ENCODE measurements around the gene HIP1. TPM values are rescaled to one million over a fixed set of nuclear protein-coding genes. Genes with fewer than 3 reads are reported as not detected.
A peak's percentile ranks its signal among the peaks of the same experiment; 100 is the strongest.
"Not testable (repeated sequence)": the region's sequence is repeated elsewhere in the genome, so short reads cannot be mapped to it uniquely, and the experiment has no call there.

Gene HIP1
- total RNA-seq, 2 donors from 2014 or later, result 2.6 to 6.9 TPM

DNA sequence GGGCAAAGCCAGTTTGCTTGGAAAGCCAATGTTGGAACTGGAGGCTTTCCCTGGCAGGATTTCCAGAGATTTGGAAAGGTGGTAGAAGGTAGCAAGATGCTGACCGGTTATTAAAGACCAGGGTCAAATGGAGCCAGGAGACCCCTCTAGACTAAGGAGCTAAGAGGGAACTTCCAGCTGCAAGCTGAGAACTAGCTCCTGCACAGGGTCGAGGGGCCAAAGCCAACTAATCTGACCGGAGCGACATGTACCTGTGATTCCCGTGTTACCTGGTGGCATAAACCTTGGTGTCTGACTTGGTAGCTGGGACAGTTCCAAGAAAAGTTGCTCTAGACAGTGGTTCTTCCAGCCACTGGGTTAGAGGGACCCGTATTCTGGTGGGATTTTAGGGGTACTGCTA, 204.8 kb downstream of the HIP1 start:
- Mint-ChIP-seq H3K36me3 (ENCODE audit: low read depth) (no peaks in the 10 kb centered on the region), H3K27me3 (no peaks in the 10 kb centered on the region), H3K27ac (no peak overlapping the region), H3K4me1 (no peaks in the 10 kb centered on the region), H3K4me3 (no peak overlapping the region)
- no peaks in the 10 kb centered on the region for H3K9me3 ChIP-seq (ENCODE audit: control insufficient read depth, low read length, poor library complexity, severe bottlenecking)
- DNase-seq, result no peak
- ATAC-seq, result no peak

DNA sequence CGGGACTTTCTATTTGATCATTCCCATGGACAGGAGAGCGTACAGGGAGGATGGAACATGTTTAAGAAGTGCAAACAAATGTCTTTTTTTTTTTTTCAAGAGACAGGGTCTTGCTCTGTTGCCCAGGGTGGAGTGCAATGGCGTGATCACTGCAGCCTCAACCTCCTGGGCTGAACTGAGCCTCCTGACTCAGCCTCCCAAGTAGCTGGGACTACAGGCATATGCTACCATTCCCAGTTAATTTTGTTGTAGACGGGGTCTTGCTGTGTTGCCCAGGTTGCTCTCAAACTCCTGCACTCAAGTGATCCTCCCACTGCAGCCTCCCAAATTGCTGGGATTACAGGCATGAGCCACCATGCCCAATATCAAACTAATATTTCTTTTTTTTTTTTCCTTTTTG, 206.1 kb downstream of the HIP1 start:
- Mint-ChIP-seq H3K36me3 (ENCODE audit: low read depth) (no peaks in the 10 kb centered on the region), H3K27ac (no peak overlapping the region), H3K4me1 (peaks cover 3% of the 10 kb centered on the region), H3K4me3 (no peak overlapping the region), H3K27me3 (no peaks in the 10 kb centered on the region)
- H3K9me3 ChIP-seq (ENCODE audit: control insufficient read depth, low read length, poor library complexity, severe bottlenecking), result no peaks in the 10 kb centered on the region
- ATAC-seq (no peak), DNase-seq (no peak)

DNA sequence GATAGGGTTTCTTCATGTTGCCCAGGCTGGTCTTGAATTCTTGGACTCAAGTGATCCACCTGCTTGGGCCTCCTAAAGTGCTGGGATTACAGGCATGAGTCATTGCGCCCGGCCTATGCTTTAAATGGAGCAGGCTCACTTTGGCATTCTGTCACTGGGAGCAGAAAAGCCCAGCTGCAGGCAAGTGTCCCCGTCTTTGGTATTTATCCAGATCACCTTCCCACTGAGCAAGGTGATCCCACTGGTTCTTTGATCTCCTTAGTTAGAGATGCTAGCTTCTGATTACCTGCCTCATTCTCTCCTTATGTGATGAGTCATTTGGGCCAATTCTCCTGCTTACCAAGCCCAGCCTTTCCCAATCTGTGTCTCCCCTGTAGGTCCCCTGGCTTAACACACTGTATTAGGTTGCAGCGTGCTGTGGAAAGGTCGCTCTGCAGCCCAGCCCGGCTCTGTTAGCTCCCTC, 207.4 kb downstream of the HIP1 start:
- H3K4me1 Mint-ChIP-seq, result peaks cover 12% of the 10 kb centered on the region
- no peaks in the 10 kb centered on the region for H3K36me3 Mint-ChIP-seq (ENCODE audit: low read depth)
- no peaks in the 10 kb centered on the region for H3K27me3 Mint-ChIP-seq
- DNase-seq (no peak), ATAC-seq (no peak)
- H3K4me3 Mint-ChIP-seq, result no peak overlapping the region
- H3K27ac Mint-ChIP-seq, result peak overlapping the region; percentile 51
- no peaks in the 10 kb centered on the region for H3K9me3 ChIP-seq (ENCODE audit: control insufficient read depth, low read length, poor library complexity, severe bottlenecking)

DNA sequence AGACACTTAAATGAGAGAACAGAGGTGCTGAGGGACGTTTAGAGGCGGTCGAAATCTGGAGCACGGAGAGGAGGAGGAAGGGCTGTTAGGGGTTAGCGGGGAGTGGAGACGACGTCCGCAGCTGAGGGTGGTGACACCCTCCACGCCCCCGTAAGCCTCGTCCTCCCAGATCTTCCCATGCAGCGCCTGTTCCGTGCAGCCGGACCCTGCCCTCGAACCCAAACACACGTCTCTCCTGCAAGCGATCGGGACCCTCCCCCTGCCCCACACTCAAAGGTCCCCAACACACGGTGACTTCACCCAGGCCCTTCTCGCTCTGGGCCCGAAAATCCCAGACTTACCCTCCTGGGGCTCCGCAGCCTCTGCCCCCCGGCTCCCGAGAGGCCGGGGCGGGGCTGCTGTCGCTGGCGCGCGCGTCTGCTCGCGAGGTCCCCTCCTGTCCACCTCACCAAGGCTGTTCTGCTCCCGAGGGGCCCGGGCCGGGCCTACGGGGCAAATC, 211.5 kb downstream of the HIP1 start:
- H3K27me3 Mint-ChIP-seq; DNase-seq; H3K9me3 ChIP-seq (ENCODE audit: control insufficient read depth, low read length, poor library complexity, severe bottlenecking); ATAC-seq; H3K36me3 Mint-ChIP-seq (ENCODE audit: low read depth): not testable (repeated sequence)
- H3K27ac Mint-ChIP-seq, result peak overlapping the region; percentile 91
- peak overlapping the region; percentile 94 for H3K4me3 Mint-ChIP-seq
- peaks cover 25% of the 10 kb centered on the region for H3K4me1 Mint-ChIP-seq

DNA sequence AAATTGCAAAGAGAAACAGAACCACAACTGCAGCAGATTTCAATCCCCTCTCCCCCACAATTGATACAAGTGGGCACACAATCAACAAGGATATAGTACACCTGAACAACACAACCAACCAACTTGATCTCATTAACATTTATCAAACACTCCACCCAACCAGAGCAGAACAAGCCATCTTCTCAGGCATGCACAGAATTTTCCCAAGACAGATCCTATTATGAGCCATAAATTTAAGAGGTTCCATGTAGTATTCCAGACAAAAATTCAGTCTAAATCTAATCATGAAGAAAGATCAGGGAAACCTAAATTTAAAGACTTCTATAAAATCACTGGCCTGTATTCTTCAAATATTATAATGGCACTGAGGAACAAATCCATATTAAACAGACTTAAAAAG, 217.0 kb downstream of the HIP1 start:
- H3K4me1 Mint-ChIP-seq, result peaks cover 27% of the 10 kb centered on the region
- not testable (repeated sequence) for H3K27ac Mint-ChIP-seq; H3K27me3 Mint-ChIP-seq; H3K36me3 Mint-ChIP-seq (ENCODE audit: low read depth); H3K4me3 Mint-ChIP-seq; H3K9me3 ChIP-seq (ENCODE audit: control insufficient read depth, low read length, poor library complexity, severe bottlenecking); DNase-seq; ATAC-seq

DNA sequence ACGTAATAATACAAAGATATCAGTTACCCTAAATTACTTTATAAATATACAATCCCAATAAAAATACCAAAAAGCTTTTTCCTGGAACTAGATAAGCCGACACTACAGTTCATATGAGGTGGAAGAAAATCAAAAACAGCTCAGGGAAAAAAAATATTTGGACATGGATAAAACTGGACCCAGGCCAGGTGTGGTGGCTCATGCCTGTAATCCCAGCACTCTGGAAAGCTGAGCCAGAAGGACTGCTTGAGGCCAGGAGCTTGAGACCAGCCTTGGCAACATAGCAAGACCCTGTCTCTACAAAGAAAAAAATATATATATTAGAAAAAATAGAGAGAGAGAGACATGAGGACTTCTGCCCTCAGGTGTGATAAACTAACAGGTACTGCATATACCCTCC, 219.9 kb downstream of the HIP1 start:
- not testable (repeated sequence) for H3K4me3 Mint-ChIP-seq; H3K27me3 Mint-ChIP-seq; H3K9me3 ChIP-seq (ENCODE audit: control insufficient read depth, low read length, poor library complexity, severe bottlenecking); DNase-seq; H3K27ac Mint-ChIP-seq; ATAC-seq; H3K36me3 Mint-ChIP-seq (ENCODE audit: low read depth)
- peaks cover 15% of the 10 kb centered on the region for H3K4me1 Mint-ChIP-seq

DNA sequence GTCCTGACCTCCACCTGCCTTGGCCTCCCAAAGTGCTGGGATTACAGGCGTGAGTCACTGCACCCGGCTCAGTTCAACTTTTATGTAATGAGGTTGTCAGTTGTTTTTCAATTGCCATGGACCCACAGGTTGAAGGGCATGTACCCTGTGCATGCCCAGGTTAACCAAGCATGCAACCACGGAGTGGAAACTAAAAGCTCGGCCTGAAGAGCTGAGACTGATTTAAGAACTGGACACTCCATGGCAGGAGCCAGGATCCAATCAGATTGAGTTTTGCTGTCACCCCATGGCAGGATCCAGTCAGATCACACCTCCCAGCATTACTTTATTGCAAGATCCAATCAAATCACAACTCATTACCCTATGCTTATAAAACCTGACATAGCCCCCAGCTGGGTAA, 229.7 kb downstream of the HIP1 start:
- not testable (repeated sequence) for H3K27ac Mint-ChIP-seq; DNase-seq; ATAC-seq; H3K27me3 Mint-ChIP-seq; H3K9me3 ChIP-seq (ENCODE audit: control insufficient read depth, low read length, poor library complexity, severe bottlenecking); H3K36me3 Mint-ChIP-seq (ENCODE audit: low read depth); H3K4me1 Mint-ChIP-seq; H3K4me3 Mint-ChIP-seq

DNA sequence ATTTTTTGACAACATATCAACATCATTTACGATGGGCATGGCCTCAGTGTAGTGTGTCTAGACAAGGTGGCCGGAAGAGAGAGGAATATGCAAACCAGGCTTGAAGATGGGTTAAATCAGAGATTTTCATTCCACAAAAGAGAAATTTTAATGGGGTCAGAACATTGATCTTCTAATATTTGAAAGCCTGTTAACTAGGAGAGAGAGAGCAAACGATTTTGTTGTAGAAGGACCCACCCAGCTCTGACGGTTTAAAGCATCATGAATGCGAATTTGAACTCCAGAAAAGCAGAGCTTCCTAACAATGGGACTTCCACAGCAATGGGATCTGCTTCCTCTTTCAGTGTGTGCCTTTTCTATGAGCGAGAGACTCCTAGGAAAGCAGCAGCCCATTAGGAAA, 246.7 kb downstream of the HIP1 start, which contains the start of gene SPDYE5:
SPDYE5 (plus strand) TSS at position 301 of the 400 bp plus-strand sequence. CDS start 1,728 bp downstream, outside the sequence.
- not testable (repeated sequence) for ATAC-seq; H3K9me3 ChIP-seq (ENCODE audit: control insufficient read depth, low read length, poor library complexity, severe bottlenecking); DNase-seq; H3K4me3 Mint-ChIP-seq; H3K4me1 Mint-ChIP-seq; H3K27ac Mint-ChIP-seq; H3K36me3 Mint-ChIP-seq (ENCODE audit: low read depth); H3K27me3 Mint-ChIP-seq

DNA sequence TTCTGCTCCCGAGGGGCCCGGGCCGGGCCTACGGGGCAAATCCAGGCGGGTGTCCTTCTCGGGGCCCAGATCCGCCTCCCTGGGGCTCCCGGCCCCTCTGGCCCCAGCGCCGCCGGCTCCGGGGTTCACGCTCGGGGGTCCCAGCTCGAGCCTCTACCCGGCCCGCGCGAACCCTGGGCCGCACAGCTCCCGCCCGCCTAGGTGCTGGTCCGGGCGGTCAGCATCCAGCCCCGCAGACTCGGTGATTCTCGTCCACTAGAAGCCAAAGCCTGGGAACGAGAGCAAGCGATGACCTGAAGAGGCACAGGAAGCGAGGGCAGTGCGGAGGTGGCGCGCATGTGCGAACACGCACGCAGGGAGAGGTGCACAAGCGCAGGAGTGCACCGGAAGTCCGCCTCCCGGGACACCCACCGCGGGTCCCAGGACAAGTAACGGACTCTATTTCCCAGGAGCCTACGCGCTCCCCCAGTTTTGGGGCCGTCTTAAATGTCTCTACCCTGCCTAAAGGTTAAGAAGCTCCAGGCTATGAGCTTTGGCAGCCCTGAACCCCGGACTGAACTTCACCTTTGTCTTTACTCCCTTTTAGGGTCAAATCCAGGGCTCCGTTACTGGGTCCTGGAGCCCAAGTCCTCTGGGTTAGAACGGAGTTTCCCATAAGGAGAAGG, 252.6 kb downstream of the HIP1 start, which contains the start of gene POM121C:
POM121C (minus strand) TSS at position 321 of the 665 bp plus-strand sequence. CDS start 44,803 bp downstream, outside the sequence.
- peak; percentile 58 to 73 (median 61) for DNase-seq

DNA sequence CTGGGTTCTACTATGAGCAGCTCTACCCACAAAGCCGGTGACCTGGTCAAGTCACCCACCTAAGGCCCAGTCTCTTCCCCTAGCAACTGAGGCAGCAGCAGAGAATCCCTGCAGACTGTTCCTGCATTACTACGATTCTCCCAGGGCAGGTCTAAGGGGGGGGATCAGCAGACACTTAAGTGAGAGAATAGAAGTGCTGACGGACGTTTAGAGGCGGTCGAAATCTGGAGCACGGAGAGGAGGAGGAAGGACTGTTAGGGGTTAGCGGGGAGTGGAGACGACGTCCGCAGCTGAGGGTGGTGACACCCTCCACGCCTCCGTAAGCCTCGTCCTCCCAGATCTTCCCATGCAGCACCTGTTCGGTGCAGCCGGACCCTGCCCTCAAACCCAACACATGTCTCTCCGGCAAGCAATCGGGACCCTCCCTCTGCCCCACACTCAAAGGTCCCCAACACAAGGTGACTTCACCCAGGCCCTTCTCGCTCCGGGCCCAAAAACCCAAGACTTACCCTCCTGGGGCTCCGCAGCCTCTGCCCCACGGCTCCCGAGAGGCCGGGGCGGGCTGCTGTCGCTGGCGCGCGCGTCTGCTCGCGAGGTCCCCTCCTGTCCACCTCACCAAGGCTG, 253.3 kb downstream of the HIP1 start:
- not testable (repeated sequence) for H3K4me1 Mint-ChIP-seq; ATAC-seq; H3K9me3 ChIP-seq (ENCODE audit: control insufficient read depth, low read length, poor library complexity, severe bottlenecking); H3K27me3 Mint-ChIP-seq; H3K36me3 Mint-ChIP-seq (ENCODE audit: low read depth); DNase-seq
- H3K27ac Mint-ChIP-seq, result peak overlapping the region; percentile 87
- H3K4me3 Mint-ChIP-seq, result peak overlapping the region; percentile 91

More for the DNA sequence above, 252.6 kb downstream of the HIP1 start, which contains the start of gene POM121C:
- not testable (repeated sequence) for H3K9me3 ChIP-seq (ENCODE audit: control insufficient read depth, low read length, poor library complexity, severe bottlenecking); H3K4me1 Mint-ChIP-seq; H3K36me3 Mint-ChIP-seq (ENCODE audit: low read depth); H3K27me3 Mint-ChIP-seq
- Mint-ChIP-seq H3K4me3 (peak within 1 kb of the TSS; percentile 91), H3K27ac (peak within 1 kb of the TSS; percentile 87)
- ATAC-seq, result peak; percentile 99

Other genes with a start within 250 kb of the HIP1 start
- not detected for gene SPDYE5, start 246.6 kb downstream of the HIP1 start, total RNA-seq
- gene CCL26, start 33.3 kb upstream of the HIP1 start, total RNA-seq, result not detected
- not detected for gene CCL24, start 74.9 kb upstream of the HIP1 start, total RNA-seq
- 100 to 1,000 TPM; 136 to 140 TPM for gene RHBDD2, start 140.1 kb upstream of the HIP1 start, total RNA-seq
- gene POR, start 176.2 kb upstream of the HIP1 start, total RNA-seq, result 10 to 100 TPM; 48.7 to 51.0 TPM